HEK293 (cell line): ENCODE data around the gene SLC25A47.

Source experiments
- CTCF ChIA-PET: fragments of 350-600 bp; formaldehyde crosslinking; extraction: SDS; loops from one replicate; lab custom pipeline; 2021; ENCODE audit warnings: antibody characterized with exemption; lab: Yijun Ruan, JAX
- POLR2A ChIA-PET: fragments of 300-600 bp; formaldehyde crosslinking; extraction: SDS; loops from one replicate; lab custom pipeline; 2020; ENCODE audit warnings: antibody characterized with exemption, inconsistent platforms; lab: Yijun Ruan, JAX
- H3K27ac ChIP-seq: fragments of 200-500 bp; sonication (Bioruptor generic); 2 replicates; pipeline ENCODE4 v1.5.1; 2014; ENCODE audit warnings: low read depth, low read length, control low read depth, inconsistent platforms; ENCODE audit errors: extremely low read depth
- H3K36me3 ChIP-seq, 2 experiments: fragments of 200-500 bp in 1 of 2; sonication (Bioruptor generic) in 1 of 2; 1 replicate in 1 of 2; 2 replicates in 1 of 2; pipeline ENCODE4 v1.5.1; 2014 to 2017; ENCODE audit warnings: inconsistent platforms in 2 of 2, low read length in 2 of 2; ENCODE audit not compliant: control insufficient read depth in 2 of 2, insufficient read depth in 1 of 2
- H3K4me1 ChIP-seq: fragments of 200-500 bp; sonication (Bioruptor generic); 2 replicates; pipeline ENCODE4 v1.5.1; 2014; ENCODE audit warnings: mild to moderate bottlenecking, low read length, inconsistent platforms; ENCODE audit not compliant: control insufficient read depth, insufficient read depth
- H3K4me3 ChIP-seq: 2 replicates; pipeline ENCODE4 v1.5.1; 2011; ENCODE audit warnings: low read depth, mild to moderate bottlenecking, control low read depth, low read length, moderate library complexity
- H3K9me3 ChIP-seq: fragments of 200-500 bp; sonication (Bioruptor generic); 2 replicates; pipeline ENCODE4 v1.5.1; 2014; ENCODE audit warnings: low read depth, low read length, inconsistent platforms; ENCODE audit not compliant: control insufficient read depth, insufficient read depth
- FEZF1 ChIP-seq: fragments of 450-650 bp; formaldehyde crosslinking; IDR thresholded peaks from 2 replicates; pipeline ENCODE4 v1.5.1; 2016; ENCODE audit warnings: missing biosample characterization, missing genetic modification characterization
- GFI1B ChIP-seq: fragments of 450-650 bp; formaldehyde crosslinking; IDR thresholded peaks from 2 replicates; pipeline ENCODE4 v1.5.1; 2016; ENCODE audit warnings: missing biosample characterization, missing genetic modification characterization
- PRDM1 ChIP-seq: fragments of 450-650 bp; formaldehyde crosslinking; IDR thresholded peaks from 2 replicates; pipeline ENCODE4; 2016; ENCODE audit warnings: missing biosample characterization, missing genetic modification characterization
- ZNF341 ChIP-seq: fragments of 450-650 bp; formaldehyde crosslinking; IDR thresholded peaks from 2 replicates; pipeline ENCODE4; 2016; ENCODE audit warnings: low read depth, missing biosample characterization, missing genetic modification characterization
- ZNF37A ChIP-seq: fragments of 450-650 bp; IDR thresholded peaks from 2 replicates; pipeline ENCODE4 v1.5.1; 2018; ENCODE audit warnings: missing biosample characterization, missing genetic modification characterization
- ZNF510 ChIP-seq: fragments of 450-650 bp; formaldehyde crosslinking; IDR thresholded peaks from 2 replicates; pipeline ENCODE4 v1.5.1; 2018; ENCODE audit warnings: mild to moderate bottlenecking, missing genetic modification characterization, missing biosample characterization; ENCODE audit not compliant: insufficient replicate concordance
- ZNF677 ChIP-seq: fragments of 450-650 bp; IDR thresholded peaks from 2 replicates; pipeline ENCODE4 v1.5.0; 2018; ENCODE audit warnings: missing biosample characterization, mild to moderate bottlenecking, missing genetic modification characterization, moderate library complexity
- ZSCAN30 ChIP-seq: fragments of 450-650 bp; IDR thresholded peaks from 2 replicates; pipeline ENCODE4 v1.5.1; 2018; ENCODE audit warnings: missing biosample characterization, mild to moderate bottlenecking, missing genetic modification characterization, moderate library complexity
- TF ChIP-seq, protein P1 (sequence below): fragments of 450-650 bp; formaldehyde crosslinking; conservative IDR thresholded peaks from 2 replicates; pipeline ENCODE4 v1.5.1; 2016; ENCODE audit warnings: low read depth, missing biosample characterization, missing genetic modification characterization
- TF ChIP-seq, protein P2 (sequence below): fragments of 450-650 bp; formaldehyde crosslinking; IDR thresholded peaks from 2 replicates; pipeline ENCODE4 v1.5.1; 2017; ENCODE audit warnings: missing biosample characterization, missing genetic modification characterization
- TF ChIP-seq, protein P3 (sequence below): fragments of 450-650 bp; formaldehyde crosslinking; IDR thresholded peaks from 2 replicates; pipeline ENCODE4 v1.5.1; 2016; ENCODE audit warnings: missing biosample characterization, missing genetic modification characterization
- TF ChIP-seq, protein P4 (sequence below): fragments of 450-650 bp; formaldehyde crosslinking; IDR thresholded peaks from 2 replicates; pipeline ENCODE4 v1.5.1; 2016; ENCODE audit warnings: missing biosample characterization, missing genetic modification characterization
- TF ChIP-seq, protein P5 (sequence below): sonication (generic); formaldehyde crosslinking; IDR thresholded peaks from 2 replicates; pipeline ENCODE4 v1.8.1; 2022; ENCODE audit warnings: mild to moderate bottlenecking, moderate library complexity, missing genetic modification reagents
- TF ChIP-seq, protein P6 (sequence below): IDR thresholded peaks from 2 replicates; pipeline ENCODE4 v1.6.1; 2011; ENCODE audit warnings: mild to moderate bottlenecking, low read depth, low read length, borderline replicate concordance
- TF ChIP-seq, protein P7 (sequence below): fragments of 450-650 bp; formaldehyde crosslinking; IDR thresholded peaks from 2 replicates; pipeline ENCODE4 v1.5.1; 2016; ENCODE audit warnings: missing biosample characterization, missing genetic modification characterization, borderline replicate concordance
- TF ChIP-seq, protein P8 (sequence below): fragments of 450-650 bp; formaldehyde crosslinking; IDR thresholded peaks from 2 replicates; pipeline ENCODE4 v1.5.1; 2016; ENCODE audit warnings: missing biosample characterization, missing genetic modification characterization

Gene SLC25A47

DNA sequence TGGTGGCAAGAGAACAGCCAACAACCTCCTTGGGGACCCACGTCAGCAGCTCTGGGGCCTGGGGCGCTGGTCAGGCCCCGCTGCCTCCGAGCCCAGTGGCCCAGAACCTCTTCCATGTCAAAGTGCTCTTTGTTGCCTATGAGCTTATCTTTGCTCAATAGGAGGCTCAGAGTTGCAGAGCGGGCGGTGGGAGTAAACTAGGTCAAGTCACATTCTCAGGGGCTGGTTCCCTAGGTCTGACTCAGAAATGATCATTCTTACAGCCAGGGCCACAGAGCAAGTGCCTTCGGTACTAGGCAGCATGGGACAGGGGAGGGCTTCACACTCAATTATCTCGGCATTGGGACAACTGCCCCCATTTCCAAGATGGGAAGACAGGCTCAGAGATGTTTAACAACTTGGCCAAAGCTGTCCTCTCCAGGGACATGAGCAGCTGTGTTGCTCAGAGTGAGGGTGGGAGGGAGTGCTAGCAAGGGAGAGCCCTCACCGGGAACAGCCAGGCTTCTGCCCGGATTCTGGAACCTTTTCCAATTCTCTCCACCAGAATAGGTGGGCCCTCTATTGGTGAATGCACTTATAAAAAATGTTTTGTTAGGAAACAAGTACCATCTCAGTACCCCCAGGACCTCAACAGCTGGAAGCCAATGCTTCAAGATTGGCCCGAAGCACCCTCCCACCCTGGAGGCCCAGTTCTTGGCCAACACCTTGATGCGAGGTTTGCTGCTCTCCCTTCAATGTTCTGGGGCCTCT lies 28.8 kb upstream of the SLC25A47 start:
- peaks cover 0 to 27% of the 10 kb centered on the region in 2 experiments; a peak in 2 of 3 replicates for H3K36me3 ChIP-seq
- no peaks in the 10 kb centered on the region for H3K4me1 ChIP-seq
- no peak overlapping the region for H3K27ac ChIP-seq
- no peaks in the 10 kb centered on the region for H3K9me3 ChIP-seq
- TF ChIP-seq ZNF341 (tag by site-specific recombination): 0 out of 2 replicates have a peak, but pooled peaks have one; percentile 42
- TF ChIP-seq PRDM1: no peak
- TF ChIP-seq, all 188 proteins: peak for 1
- H3K4me3 ChIP-seq: no peak overlapping the region
- POLR2A ChIA-PET: no interaction called here
- CTCF ChIA-PET: interaction anchor here (0.6 to 5.8 kb wide), 5 partner anchors 8 to 777 kb away, joined by 3 to 30 read pairs (median 4); no protein-coding TSS in a partner anchor

DNA sequence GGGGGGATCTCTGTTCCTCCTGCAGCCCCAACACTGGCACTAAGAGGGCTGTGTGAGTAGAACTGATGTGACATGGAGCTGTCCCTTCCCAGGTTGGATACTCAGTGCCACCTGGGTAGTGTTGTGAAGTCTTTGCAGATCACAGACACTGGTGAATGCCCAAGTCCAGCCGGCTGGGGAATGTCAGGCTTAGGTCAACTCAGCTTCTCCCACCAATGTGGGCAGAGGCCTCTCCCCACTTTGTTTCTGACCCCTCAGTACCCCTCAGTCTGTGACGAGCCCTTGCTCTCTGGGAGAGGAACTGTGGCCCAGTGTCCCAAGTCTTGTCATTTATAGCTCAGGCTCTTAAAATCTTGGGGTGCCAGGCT lies 28.2 kb upstream of the SLC25A47 start:
- Histone ChIP-seq H3K36me3 (peaks cover 0 to 27% of the 10 kb centered on the region in 2 experiments; a peak in 2 of 3 replicates), H3K4me1 (no peaks in the 10 kb centered on the region), H3K27ac (no peak overlapping the region), H3K4me3 (no peak overlapping the region), H3K9me3 (no peaks in the 10 kb centered on the region)
- CTCF ChIA-PET: interaction anchor here (0.6 to 5.8 kb wide), 5 partner anchors 8 to 778 kb away, joined by 3 to 30 read pairs (median 4); no protein-coding TSS in a partner anchor
- POLR2A ChIA-PET: no interaction called here
- TF ChIP-seq, protein P1, sequence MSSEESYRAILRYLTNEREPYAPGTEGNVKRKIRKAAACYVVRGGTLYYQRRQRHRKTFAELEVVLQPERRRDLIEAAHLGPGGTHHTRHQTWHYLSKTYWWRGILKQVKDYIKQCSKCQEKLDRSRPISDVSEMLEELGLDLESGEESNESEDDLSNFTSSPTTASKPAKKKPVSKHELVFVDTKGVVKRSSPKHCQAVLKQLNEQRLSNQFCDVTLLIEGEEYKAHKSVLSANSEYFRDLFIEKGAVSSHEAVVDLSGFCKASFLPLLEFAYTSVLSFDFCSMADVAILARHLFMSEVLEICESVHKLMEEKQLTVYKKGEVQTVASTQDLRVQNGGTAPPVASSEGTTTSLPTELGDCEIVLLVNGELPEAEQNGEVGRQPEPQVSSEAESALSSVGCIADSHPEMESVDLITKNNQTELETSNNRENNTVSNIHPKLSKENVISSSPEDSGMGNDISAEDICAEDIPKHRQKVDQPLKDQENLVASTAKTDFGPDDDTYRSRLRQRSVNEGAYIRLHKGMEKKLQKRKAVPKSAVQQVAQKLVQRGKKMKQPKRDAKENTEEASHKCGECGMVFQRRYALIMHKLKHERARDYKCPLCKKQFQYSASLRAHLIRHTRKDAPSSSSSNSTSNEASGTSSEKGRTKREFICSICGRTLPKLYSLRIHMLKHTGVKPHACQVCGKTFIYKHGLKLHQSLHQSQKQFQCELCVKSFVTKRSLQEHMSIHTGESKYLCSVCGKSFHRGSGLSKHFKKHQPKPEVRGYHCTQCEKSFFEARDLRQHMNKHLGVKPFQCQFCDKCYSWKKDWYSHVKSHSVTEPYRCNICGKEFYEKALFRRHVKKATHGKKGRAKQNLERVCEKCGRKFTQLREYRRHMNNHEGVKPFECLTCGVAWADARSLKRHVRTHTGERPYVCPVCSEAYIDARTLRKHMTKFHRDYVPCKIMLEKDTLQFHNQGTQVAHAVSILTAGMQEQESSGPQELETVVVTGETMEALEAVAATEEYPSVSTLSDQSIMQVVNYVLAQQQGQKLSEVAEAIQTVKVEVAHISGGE (tag by site-specific recombination): no peak
- TF ChIP-seq, protein P2, sequence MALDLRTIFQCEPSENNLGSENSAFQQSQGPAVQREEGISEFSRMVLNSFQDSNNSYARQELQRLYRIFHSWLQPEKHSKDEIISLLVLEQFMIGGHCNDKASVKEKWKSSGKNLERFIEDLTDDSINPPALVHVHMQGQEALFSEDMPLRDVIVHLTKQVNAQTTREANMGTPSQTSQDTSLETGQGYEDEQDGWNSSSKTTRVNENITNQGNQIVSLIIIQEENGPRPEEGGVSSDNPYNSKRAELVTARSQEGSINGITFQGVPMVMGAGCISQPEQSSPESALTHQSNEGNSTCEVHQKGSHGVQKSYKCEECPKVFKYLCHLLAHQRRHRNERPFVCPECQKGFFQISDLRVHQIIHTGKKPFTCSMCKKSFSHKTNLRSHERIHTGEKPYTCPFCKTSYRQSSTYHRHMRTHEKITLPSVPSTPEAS (tag by site-specific recombination): no peak
- TF ChIP-seq PRDM1 (no peak), FEZF1 (tag by site-specific recombination) (no peak), ZNF510 (tag by site-specific recombination) (no peak), ZNF37A (tag by site-specific recombination) (no peak), ZSCAN30 (no peak), ZNF677 (no peak), GFI1B (tag by site-specific recombination) (no peak)
- TF ChIP-seq, protein P3, sequence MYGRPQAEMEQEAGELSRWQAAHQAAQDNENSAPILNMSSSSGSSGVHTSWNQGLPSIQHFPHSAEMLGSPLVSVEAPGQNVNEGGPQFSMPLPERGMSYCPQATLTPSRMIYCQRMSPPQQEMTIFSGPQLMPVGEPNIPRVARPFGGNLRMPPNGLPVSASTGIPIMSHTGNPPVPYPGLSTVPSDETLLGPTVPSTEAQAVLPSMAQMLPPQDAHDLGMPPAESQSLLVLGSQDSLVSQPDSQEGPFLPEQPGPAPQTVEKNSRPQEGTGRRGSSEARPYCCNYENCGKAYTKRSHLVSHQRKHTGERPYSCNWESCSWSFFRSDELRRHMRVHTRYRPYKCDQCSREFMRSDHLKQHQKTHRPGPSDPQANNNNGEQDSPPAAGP (tag by site-specific recombination): no peak
- TF ChIP-seq, protein P4, sequence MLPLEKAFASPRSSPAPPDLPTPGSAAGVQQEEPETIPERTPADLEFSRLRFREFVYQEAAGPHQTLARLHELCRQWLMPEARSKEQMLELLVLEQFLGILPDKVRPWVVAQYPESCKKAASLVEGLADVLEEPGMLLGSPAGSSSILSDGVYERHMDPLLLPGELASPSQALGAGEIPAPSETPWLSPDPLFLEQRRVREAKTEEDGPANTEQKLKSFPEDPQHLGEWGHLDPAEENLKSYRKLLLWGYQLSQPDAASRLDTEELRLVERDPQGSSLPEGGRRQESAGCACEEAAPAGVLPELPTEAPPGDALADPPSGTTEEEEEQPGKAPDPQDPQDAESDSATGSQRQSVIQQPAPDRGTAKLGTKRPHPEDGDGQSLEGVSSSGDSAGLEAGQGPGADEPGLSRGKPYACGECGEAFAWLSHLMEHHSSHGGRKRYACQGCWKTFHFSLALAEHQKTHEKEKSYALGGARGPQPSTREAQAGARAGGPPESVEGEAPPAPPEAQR: no peak
- TF ChIP-seq, protein P5, sequence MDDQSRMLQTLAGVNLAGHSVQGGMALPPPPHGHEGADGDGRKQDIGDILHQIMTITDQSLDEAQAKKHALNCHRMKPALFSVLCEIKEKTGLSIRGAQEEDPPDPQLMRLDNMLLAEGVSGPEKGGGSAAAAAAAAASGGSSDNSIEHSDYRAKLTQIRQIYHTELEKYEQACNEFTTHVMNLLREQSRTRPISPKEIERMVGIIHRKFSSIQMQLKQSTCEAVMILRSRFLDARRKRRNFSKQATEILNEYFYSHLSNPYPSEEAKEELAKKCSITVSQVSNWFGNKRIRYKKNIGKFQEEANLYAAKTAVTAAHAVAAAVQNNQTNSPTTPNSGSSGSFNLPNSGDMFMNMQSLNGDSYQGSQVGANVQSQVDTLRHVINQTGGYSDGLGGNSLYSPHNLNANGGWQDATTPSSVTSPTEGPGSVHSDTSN: no peak
- TF ChIP-seq, protein P6, sequence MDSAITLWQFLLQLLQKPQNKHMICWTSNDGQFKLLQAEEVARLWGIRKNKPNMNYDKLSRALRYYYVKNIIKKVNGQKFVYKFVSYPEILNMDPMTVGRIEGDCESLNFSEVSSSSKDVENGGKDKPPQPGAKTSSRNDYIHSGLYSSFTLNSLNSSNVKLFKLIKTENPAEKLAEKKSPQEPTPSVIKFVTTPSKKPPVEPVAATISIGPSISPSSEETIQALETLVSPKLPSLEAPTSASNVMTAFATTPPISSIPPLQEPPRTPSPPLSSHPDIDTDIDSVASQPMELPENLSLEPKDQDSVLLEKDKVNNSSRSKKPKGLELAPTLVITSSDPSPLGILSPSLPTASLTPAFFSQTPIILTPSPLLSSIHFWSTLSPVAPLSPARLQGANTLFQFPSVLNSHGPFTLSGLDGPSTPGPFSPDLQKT: no peak
- TF ChIP-seq, protein P7, sequence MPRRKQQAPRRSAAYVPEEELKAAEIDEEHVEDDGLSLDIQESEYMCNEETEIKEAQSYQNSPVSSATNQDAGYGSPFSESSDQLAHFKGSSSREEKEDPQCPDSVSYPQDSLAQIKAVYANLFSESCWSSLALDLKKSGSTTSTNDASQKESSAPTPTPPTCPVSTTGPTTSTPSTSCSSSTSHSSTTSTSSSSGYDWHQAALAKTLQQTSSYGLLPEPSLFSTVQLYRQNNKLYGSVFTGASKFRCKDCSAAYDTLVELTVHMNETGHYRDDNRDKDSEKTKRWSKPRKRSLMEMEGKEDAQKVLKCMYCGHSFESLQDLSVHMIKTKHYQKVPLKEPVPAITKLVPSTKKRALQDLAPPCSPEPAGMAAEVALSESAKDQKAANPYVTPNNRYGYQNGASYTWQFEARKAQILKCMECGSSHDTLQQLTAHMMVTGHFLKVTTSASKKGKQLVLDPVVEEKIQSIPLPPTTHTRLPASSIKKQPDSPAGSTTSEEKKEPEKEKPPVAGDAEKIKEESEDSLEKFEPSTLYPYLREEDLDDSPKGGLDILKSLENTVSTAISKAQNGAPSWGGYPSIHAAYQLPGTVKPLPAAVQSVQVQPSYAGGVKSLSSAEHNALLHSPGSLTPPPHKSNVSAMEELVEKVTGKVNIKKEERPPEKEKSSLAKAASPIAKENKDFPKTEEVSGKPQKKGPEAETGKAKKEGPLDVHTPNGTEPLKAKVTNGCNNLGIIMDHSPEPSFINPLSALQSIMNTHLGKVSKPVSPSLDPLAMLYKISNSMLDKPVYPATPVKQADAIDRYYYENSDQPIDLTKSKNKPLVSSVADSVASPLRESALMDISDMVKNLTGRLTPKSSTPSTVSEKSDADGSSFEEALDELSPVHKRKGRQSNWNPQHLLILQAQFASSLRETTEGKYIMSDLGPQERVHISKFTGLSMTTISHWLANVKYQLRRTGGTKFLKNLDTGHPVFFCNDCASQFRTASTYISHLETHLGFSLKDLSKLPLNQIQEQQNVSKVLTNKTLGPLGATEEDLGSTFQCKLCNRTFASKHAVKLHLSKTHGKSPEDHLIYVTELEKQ: no peak
- TF ChIP-seq, protein P8, sequence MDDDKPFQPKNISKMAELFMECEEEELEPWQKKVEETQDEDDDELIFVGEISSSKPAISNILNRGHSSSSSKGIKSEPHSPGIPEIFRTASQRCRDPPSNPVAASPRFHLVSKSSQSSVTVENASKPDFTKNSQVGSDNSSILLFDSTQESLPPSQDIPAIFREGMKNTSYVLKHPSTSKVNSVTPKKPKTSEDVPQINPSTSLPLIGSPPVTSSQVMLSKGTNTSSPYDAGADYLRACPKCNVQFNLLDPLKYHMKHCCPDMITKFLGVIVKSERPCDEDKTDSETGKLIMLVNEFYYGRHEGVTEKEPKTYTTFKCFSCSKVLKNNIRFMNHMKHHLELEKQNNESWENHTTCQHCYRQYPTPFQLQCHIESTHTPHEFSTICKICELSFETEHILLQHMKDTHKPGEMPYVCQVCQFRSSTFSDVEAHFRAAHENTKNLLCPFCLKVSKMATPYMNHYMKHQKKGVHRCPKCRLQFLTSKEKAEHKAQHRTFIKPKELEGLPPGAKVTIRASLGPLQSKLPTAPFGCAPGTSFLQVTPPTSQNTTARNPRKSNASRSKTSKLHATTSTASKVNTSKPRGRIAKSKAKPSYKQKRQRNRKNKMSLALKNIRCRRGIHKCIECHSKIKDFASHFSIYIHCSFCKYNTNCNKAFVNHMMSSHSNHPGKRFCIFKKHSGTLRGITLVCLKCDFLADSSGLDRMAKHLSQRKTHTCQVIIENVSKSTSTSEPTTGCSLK (tag by site-specific recombination): no peak
